Keratinocyte (primary cell): ENCODE measurements around the gene CHD8.

Source experiments
- EZH2 ChIP-seq: IDR thresholded peaks from one replicate; pipeline ENCODE4 v1.6.1; 2012; ENCODE audit warnings: inconsistent platforms, mild to moderate bottlenecking, low read length, moderate library complexity
- TF ChIP-seq, protein P1 (sequence below), 3 experiments: IDR thresholded peaks in 1 of 3; conservative IDR thresholded peaks in 1 of 3; optimal IDR thresholded peaks in 1 of 3; 2 replicates in 2 of 3; 3 replicates in 1 of 3; pipeline versions ENCODE3 to v1.5.1; 2011; ENCODE audit warnings: low read length in 3 of 3, mild to moderate bottlenecking in 3 of 3, moderate library complexity in 2 of 3, control low read depth in 1 of 3, inconsistent platforms in 1 of 3; ENCODE audit not compliant: insufficient read depth in 2 of 3; ENCODE audit errors: extremely low read depth in 1 of 3

DNA sequence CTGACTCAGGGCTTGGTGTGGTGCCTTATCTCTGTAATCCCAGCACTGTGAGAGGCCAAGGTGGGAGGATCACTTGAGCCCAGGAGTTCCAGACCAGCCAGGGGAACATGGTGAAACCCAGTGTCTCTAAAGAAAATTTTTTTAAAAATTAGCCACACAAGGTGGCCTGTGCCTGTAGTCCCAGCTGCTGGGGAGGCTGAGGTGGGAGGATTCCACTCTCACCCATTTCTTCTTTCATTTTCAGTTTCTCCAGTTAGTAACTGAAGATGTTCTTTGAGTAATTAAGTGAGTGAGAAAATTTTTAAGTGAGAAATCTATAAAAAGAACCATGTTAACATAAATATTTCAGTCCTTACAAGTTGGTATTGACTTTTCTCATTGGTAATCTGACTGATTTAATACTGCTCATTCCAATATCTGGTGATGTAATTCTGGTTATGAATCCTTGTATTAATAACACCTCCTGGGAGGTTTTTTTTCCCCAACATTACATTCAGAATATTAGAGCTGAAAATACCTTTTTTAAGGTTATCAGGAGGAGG, 49.2 kb upstream of the CHD8 start:
- TF ChIP-seq, protein P1, sequence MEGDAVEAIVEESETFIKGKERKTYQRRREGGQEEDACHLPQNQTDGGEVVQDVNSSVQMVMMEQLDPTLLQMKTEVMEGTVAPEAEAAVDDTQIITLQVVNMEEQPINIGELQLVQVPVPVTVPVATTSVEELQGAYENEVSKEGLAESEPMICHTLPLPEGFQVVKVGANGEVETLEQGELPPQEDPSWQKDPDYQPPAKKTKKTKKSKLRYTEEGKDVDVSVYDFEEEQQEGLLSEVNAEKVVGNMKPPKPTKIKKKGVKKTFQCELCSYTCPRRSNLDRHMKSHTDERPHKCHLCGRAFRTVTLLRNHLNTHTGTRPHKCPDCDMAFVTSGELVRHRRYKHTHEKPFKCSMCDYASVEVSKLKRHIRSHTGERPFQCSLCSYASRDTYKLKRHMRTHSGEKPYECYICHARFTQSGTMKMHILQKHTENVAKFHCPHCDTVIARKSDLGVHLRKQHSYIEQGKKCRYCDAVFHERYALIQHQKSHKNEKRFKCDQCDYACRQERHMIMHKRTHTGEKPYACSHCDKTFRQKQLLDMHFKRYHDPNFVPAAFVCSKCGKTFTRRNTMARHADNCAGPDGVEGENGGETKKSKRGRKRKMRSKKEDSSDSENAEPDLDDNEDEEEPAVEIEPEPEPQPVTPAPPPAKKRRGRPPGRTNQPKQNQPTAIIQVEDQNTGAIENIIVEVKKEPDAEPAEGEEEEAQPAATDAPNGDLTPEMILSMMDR (optimal IDR thresholded peaks at IDR 0.05 in 1 of 3, IDR thresholded peaks at IDR 0.05 in 1 of 3, conservative IDR thresholded peaks at IDR 0.05 in 1 of 3; ENCODE audit: extremely low read depth in 1 of 3, insufficient read depth in 2 of 3, low read length in 3 of 3) = no peak
- no peak for TF ChIP-seq EZH2
